Measurements from ENCODE around the gene SHROOM3. TPM values are rescaled to one million over a fixed set of nuclear protein-coding genes. Genes with fewer than 3 reads are reported as not detected.

Gene SHROOM3
- total and polyA plus RNA-seq, 2 experiments from 2014 or later, result 11.3 to 73.5 TPM

GRCh38 chr4:76644831-76645485 lies 209.9 kb downstream of the SHROOM3 start:
- Mint-ChIP-seq H3K9me3 (0 out of 3 replicates have a peak, but pooled peaks cover 1% of the 10 kb centered on the region), H3K36me3 (ENCODE audit: low read depth) (no peaks in the 10 kb centered on the region), H3K27me3 (ENCODE audit: insufficient read depth, low read depth, poor library complexity) (peaks cover 3% of the 10 kb centered on the region), H3K27ac (no peak overlapping the region), H3K4me1 (peaks cover 26% of the 10 kb centered on the region), H3K4me3 (no peak overlapping the region)
- H3K36me3 ChIP-seq (ENCODE audit: insufficient read depth), result no peaks in the 10 kb centered on the region
- no peaks in the 10 kb centered on the region for H3K79me2 ChIP-seq (replicated peaks; ENCODE audit: insufficient read depth)
- H2AFZ ChIP-seq, result no peak overlapping the region
- ATAC-seq (no peak), DNase-seq (ENCODE audit: low spot score) (no peak)
- TF ChIP-seq NANOG (IDR thresholded peaks at IDR 0.05; ENCODE audit: borderline replicate concordance), result no peak
- no peak for TF ChIP-seq ETS1 (IDR thresholded peaks at IDR 0.05)
- no peak for TF ChIP-seq ZNF114 (CRISPR knock-in tag; IDR thresholded peaks at IDR 0.05)
- TF ChIP-seq, protein P1, sequence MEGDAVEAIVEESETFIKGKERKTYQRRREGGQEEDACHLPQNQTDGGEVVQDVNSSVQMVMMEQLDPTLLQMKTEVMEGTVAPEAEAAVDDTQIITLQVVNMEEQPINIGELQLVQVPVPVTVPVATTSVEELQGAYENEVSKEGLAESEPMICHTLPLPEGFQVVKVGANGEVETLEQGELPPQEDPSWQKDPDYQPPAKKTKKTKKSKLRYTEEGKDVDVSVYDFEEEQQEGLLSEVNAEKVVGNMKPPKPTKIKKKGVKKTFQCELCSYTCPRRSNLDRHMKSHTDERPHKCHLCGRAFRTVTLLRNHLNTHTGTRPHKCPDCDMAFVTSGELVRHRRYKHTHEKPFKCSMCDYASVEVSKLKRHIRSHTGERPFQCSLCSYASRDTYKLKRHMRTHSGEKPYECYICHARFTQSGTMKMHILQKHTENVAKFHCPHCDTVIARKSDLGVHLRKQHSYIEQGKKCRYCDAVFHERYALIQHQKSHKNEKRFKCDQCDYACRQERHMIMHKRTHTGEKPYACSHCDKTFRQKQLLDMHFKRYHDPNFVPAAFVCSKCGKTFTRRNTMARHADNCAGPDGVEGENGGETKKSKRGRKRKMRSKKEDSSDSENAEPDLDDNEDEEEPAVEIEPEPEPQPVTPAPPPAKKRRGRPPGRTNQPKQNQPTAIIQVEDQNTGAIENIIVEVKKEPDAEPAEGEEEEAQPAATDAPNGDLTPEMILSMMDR (conservative IDR thresholded peaks at IDR 0.05; ENCODE audit: low read depth in 2 of 2), result no peak
- no peak for TF ChIP-seq EZH2phosphoT487 (IDR thresholded peaks at IDR 0.05; ENCODE audit: unreplicated experiment)
- no peak for TF ChIP-seq STAT1 (IDR thresholded peaks at IDR 0.05; ENCODE audit: unreplicated experiment)
- no peak for TF ChIP-seq EZH2 (IDR thresholded peaks at IDR 0.05; ENCODE audit: low read depth, unreplicated experiment)
- TF ChIP-seq ZNF331 (CRISPR knock-in tag; IDR thresholded peaks at IDR 0.05; ENCODE audit: low read depth), result no peak
- no peak for TF ChIP-seq CREB1 (CRISPR knock-in tag; IDR thresholded peaks at IDR 0.05; ENCODE audit: low read depth)
- TF ChIP-seq JUNB (IDR thresholded peaks at IDR 0.05; ENCODE audit: unreplicated experiment), result no peak
- no peak for TF ChIP-seq POLR2AphosphoS5 (IDR thresholded peaks at IDR 0.05; ENCODE audit: low read depth)
- TF ChIP-seq REST (IDR thresholded peaks at IDR 0.05; ENCODE audit: unreplicated experiment), result no peak
- no peak for TF ChIP-seq ZNF462 (CRISPR knock-in tag; IDR thresholded peaks at IDR 0.05)
- H3K27me3 ChIP-seq (ENCODE audit: insufficient read depth), result no peaks in the 10 kb centered on the region
- H3K4me1 ChIP-seq (ENCODE audit: insufficient read depth), result peaks cover 11% of the 10 kb centered on the region
- H3K27ac ChIP-seq (ENCODE audit: low read depth), result no peak overlapping the region
- H3K4me2 ChIP-seq, result no peak overlapping the region
- no peaks in the 10 kb centered on the region for H3F3A ChIP-seq (replicated peaks; ENCODE audit: low read depth)
- no peaks in the 10 kb centered on the region for H4K20me1 ChIP-seq (replicated peaks; ENCODE audit: insufficient read depth)
- no peaks in the 10 kb centered on the region for H3K9me2 ChIP-seq (ENCODE audit: insufficient read depth)
- H3K4me3 ChIP-seq, result no peak overlapping the region

All from GM23338 (cell line).